ENCODE results near the gene NPC2. TPM values are rescaled to one million over a fixed set of nuclear protein-coding genes. Genes with fewer than 3 reads are reported as not detected.
A peak's percentile ranks its signal among the peaks of the same experiment; 100 is the strongest.

The NPC2 gene
- total and polyA plus RNA-seq, 4 donors = 204 to 389 (median 261) TPM

DNA sequence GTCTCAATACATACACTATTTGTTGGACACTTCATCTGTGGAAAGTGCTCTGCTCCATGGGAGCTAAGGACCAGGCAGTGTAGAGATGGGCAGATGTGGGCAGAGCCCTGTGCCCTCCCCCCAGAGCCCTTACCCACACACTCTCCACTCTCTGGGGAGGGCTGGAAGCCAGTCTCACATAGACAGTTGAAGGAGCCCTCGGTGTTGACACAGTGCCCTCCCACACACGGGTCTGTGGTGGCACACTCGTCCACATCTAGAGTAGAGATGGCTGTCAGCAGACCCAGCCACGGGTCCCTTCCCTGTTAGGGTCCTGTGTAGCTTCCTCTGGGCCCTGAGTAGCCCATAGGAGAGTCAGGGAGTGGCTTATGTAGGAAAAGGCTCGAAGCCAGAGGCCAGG lies 14.7 kb upstream of the NPC2 start:
- intact Hi-C loops (cut with DNase I) = loop anchor here in 1 of 2 donors (10.0 kb wide), 1 partner anchor 207 kb away; the partner anchor contains the start of genes AREL1 and FCF1
- DNase-seq (no peak), ATAC-seq (ENCODE audit: low FRiP score) (no peak)
- H3K4me1 ChIP-seq (ENCODE audit: control insufficient read depth in 1 of 2, insufficient read depth in 2 of 2, low read length in 2 of 2) = peaks cover 0 to 5% of the 10 kb centered on the region in 2 donors
- 37 to 39% methylated on average over 5 of the region's 5 CpGs for WGBS, 2 donors
- H3K36me3 ChIP-seq (ENCODE audit: control insufficient read depth in 1 of 2, insufficient read depth in 2 of 2, low read length in 1 of 2) = peaks cover 0 to 8% of the 10 kb centered on the region in 2 donors
- no peak overlapping the region for H3K4me3 ChIP-seq (ENCODE audit: low read length in 2 of 2)
- no peaks in the 10 kb centered on the region for H3K27me3 ChIP-seq (ENCODE audit: control insufficient read depth in 1 of 2, insufficient read depth in 2 of 2, low read length in 1 of 2)
- H3K9me3 ChIP-seq (ENCODE audit: control insufficient read depth, low read length) = no peaks in the 10 kb centered on the region
- H3K27ac ChIP-seq (ENCODE audit: low read depth in 1 of 2, low read length in 2 of 2) = no peak overlapping the region

DNA sequence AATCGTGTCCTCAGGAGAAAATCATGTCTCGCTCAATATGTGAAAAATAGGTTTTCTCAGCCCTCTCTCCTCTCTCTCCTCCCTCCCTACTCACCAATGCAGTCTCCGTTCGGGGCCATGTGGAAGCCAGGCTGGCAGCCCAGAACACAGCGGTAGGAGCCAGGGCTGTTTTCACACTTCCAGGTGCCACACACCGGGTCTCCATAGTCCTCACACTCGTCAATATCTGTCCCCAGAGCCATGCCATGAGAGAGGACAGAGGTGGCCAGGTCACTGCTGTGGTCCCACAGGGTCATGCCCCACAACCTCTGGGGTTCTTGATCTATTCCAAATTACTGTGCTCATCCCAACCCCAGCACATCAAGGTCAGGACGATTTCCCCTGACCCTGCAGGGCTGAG lies 14.0 kb upstream of the NPC2 start:
- H3K9me3 ChIP-seq (ENCODE audit: control insufficient read depth, low read length) = no peaks in the 10 kb centered on the region
- no peak overlapping the region for H3K27ac ChIP-seq (ENCODE audit: low read depth in 1 of 2, low read length in 2 of 2)
- no peak overlapping the region for H3K4me3 ChIP-seq (ENCODE audit: low read length in 2 of 2)
- ATAC-seq (ENCODE audit: low FRiP score) = no peak
- no peak for DNase-seq
- H3K27me3 ChIP-seq (ENCODE audit: control insufficient read depth in 1 of 2, insufficient read depth in 2 of 2, low read length in 1 of 2) = no peaks in the 10 kb centered on the region
- H3K36me3 ChIP-seq (ENCODE audit: control insufficient read depth in 1 of 2, insufficient read depth in 2 of 2, low read length in 1 of 2) = peaks cover 0 to 8% of the 10 kb centered on the region in 2 donors
- intact Hi-C loops (cut with DNase I) = loop anchor here in 1 of 2 donors (10.0 kb wide), 1 partner anchor 208 kb away; the partner anchor contains the start of genes AREL1 and FCF1
- no peaks in the 10 kb centered on the region for H3K4me1 ChIP-seq (ENCODE audit: control insufficient read depth in 1 of 2, insufficient read depth in 2 of 2, low read length in 2 of 2)
- 59 to 68% methylated on average over 8 of the region's 8 CpGs for WGBS, 2 donors

DNA sequence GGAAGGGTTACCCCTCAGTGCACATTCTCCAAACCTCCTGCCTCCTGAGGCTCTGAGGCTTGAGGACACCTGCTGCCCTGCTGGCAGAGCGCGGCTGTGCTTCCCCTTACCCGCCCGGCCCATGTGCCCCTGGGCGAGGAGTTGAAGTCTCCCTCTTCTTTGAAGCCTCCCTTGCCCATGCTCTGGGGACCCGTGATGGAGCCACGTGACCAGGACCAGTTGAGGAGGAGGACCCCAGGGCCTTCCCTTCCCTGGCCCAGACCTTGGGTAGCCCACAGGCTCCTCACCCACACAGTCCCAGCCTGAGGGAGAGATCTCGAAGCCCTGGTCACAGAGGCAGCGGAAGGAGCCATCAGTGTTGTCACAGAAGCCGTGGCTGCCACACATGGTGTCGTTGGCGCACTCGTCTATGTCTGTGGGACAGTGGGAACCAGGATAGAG lies 13.3 kb upstream of the NPC2 start:
- DNase-seq (peak in 1 of 2 donors; percentile 26), ATAC-seq (ENCODE audit: low FRiP score) (no peak)
- no peak overlapping the region for H3K27ac ChIP-seq (ENCODE audit: low read depth in 1 of 2, low read length in 2 of 2)
- H3K4me1 ChIP-seq (ENCODE audit: control insufficient read depth in 1 of 2, insufficient read depth in 2 of 2, low read length in 2 of 2) = no peaks in the 10 kb centered on the region
- H3K9me3 ChIP-seq (ENCODE audit: control insufficient read depth, low read length) = no peaks in the 10 kb centered on the region
- peaks cover 0 to 8% of the 10 kb centered on the region in 2 donors for H3K36me3 ChIP-seq (ENCODE audit: control insufficient read depth in 1 of 2, insufficient read depth in 2 of 2, low read length in 1 of 2)
- no peaks in the 10 kb centered on the region for H3K27me3 ChIP-seq (ENCODE audit: control insufficient read depth in 1 of 2, insufficient read depth in 2 of 2, low read length in 1 of 2)
- 83% methylated on average over 13 of the region's 13 CpGs for WGBS, 2 donors
- intact Hi-C loops (cut with DNase I) = loop anchor here in 1 of 2 donors (10.0 kb wide), 1 partner anchor 208 kb away; the partner anchor contains the start of genes AREL1 and FCF1
- no peak overlapping the region for H3K4me3 ChIP-seq (ENCODE audit: low read length in 2 of 2)

DNA sequence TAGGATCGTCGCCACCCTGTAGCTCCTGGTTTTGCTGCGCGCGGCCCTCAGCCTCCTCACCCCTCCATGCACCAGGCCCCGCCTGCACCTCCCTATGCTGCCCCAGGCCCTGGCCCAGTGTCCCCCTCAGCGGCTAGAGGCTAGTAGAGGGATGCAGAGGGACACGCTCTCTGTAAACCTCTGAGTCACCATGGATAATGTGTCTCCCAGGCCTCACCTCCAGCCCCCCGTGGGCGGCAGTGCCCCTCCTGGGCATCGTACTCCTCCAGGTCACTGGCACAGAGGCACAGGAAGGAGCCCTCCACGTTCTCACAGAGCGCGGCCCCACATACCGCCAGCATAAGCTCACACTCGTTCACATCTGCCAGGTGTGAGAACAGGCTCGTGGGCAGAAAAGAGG lies 12.7 kb upstream of the NPC2 start:
- peak in 1 of 2 donors; percentile 38 for DNase-seq
- Histone ChIP-seq H3K36me3 (ENCODE audit: control insufficient read depth in 1 of 2, insufficient read depth in 2 of 2, low read length in 1 of 2) (peaks cover 0 to 8% of the 10 kb centered on the region in 2 donors), H3K9me3 (ENCODE audit: control insufficient read depth, low read length) (no peaks in the 10 kb centered on the region), H3K27me3 (ENCODE audit: control insufficient read depth in 1 of 2, insufficient read depth in 2 of 2, low read length in 1 of 2) (no peaks in the 10 kb centered on the region), H3K27ac (ENCODE audit: low read depth in 1 of 2, low read length in 2 of 2) (no peak overlapping the region), H3K4me3 (ENCODE audit: low read length in 2 of 2) (no peak overlapping the region), H3K4me1 (ENCODE audit: control insufficient read depth in 1 of 2, insufficient read depth in 2 of 2, low read length in 2 of 2) (no peaks in the 10 kb centered on the region)
- no peak for ATAC-seq (ENCODE audit: low FRiP score)
- 75 to 83% methylated on average over 17 of the region's 17 CpGs for WGBS, 2 donors
- intact Hi-C loops (cut with DNase I) = loop anchor here in 1 of 2 donors (10.0 kb wide), 1 partner anchor 209 kb away; the partner anchor contains the start of genes AREL1 and FCF1

DNA sequence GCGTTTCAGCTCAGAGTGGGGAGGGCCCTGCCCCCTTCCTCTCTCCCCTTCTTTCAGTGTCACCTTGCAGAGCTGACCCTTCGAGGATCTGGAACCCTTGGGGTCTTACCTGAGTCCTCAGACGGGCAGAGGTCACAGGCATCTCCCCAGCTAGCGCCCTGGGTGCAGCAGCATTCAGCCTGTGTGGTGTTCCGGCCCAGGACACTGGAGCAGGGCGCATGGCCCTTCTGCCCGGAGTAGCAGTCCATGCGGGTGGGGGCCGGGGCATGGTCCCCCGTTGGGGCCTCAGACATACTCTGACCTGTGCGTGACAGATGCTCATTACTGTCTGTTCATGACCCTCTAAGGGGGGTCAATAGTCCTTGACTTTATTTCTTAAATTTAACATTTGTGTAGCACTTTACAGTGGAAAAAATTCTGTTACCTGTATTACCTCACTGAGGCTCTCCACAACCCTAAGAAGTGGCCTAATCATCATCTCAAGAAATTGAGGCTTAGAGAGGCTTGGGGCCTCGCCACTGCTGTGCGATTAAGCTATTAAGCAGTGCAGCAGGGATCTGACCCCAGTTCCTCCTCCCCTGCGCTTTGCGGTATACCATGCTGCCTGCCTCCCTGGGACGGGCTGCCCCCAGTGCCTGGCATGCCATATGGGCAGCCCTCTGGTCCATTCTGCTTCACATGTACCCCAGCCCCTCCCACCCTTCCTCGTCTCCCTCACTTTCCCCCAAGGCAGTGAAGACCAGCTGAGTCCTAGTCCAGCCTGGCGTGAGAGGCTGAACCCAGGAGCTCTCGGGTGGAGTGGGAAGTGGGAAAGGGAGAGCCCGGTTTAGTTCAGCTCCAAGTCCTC lies 12.0 kb upstream of the NPC2 start:
- no peaks in the 10 kb centered on the region for H3K9me3 ChIP-seq (ENCODE audit: control insufficient read depth, low read length)
- DNase-seq (peak in 1 of 2 donors; percentile 34), ATAC-seq (ENCODE audit: low FRiP score) (no peak)
- no peaks in the 10 kb centered on the region for H3K4me1 ChIP-seq (ENCODE audit: control insufficient read depth in 1 of 2, insufficient read depth in 2 of 2, low read length in 2 of 2)
- peaks cover 0 to 14% of the 10 kb centered on the region in 2 donors for H3K36me3 ChIP-seq (ENCODE audit: control insufficient read depth in 1 of 2, insufficient read depth in 2 of 2, low read length in 1 of 2)
- 80 to 83% methylated on average over 19 to 20 of the region's 20 CpGs for WGBS, 2 donors
- no peak overlapping the region for H3K4me3 ChIP-seq (ENCODE audit: low read length in 2 of 2)
- intact Hi-C loops (cut with DNase I) = loop anchor here (5.0 to 10.0 kb wide), 3 partner anchors 102 to 210 kb away; partner anchors contain the start of genes AREL1 (in 2 of the 2) and FCF1 (in 2 of the 2)
- H3K27me3 ChIP-seq (ENCODE audit: control insufficient read depth in 1 of 2, insufficient read depth in 2 of 2, low read length in 1 of 2) = no peaks in the 10 kb centered on the region
- H3K27ac ChIP-seq (ENCODE audit: low read depth in 1 of 2, low read length in 2 of 2) = no peak overlapping the region

DNA sequence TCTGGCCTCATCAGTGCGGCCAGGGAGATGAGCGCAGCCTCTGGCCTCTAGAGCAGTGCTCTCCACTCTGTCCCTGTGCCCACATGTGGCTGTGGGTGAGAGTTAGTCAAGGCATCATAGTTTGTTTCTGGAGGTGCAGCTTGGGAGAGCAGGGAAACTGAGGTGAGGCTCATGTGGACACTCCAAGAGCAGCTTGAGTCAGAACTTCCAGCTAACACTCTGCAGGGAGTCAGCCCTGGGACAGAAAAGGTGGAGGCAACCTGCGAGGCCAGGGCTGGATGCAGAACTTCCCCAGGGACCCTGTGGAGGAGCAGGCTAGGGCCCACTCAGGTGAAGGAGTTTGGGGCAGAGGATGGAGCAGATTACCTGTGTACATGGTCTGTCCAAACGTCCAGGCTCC lies 11.3 kb upstream of the NPC2 start:
- DNase-seq = no peak
- H3K27ac ChIP-seq (ENCODE audit: low read depth in 1 of 2, low read length in 2 of 2) = no peak overlapping the region
- ATAC-seq (ENCODE audit: low FRiP score) = no peak
- peaks cover 0 to 14% of the 10 kb centered on the region in 2 donors for H3K36me3 ChIP-seq (ENCODE audit: control insufficient read depth in 1 of 2, insufficient read depth in 2 of 2, low read length in 1 of 2)
- intact Hi-C loops (cut with DNase I) = loop anchor here (5.0 to 10.0 kb wide), 3 partner anchors 103 to 210 kb away; partner anchors contain the start of genes AREL1 (in 2 of the 2) and FCF1 (in 2 of the 2)
- H3K9me3 ChIP-seq (ENCODE audit: control insufficient read depth, low read length) = no peaks in the 10 kb centered on the region
- 77 to 79% methylated on average over 4 of the region's 4 CpGs for whole genome bisulfite sequencing, 2 donors
- no peak overlapping the region for H3K4me3 ChIP-seq (ENCODE audit: low read length in 2 of 2)
- no peaks in the 10 kb centered on the region for H3K4me1 ChIP-seq (ENCODE audit: control insufficient read depth in 1 of 2, insufficient read depth in 2 of 2, low read length in 2 of 2)
- no peaks in the 10 kb centered on the region for H3K27me3 ChIP-seq (ENCODE audit: control insufficient read depth in 1 of 2, insufficient read depth in 2 of 2, low read length in 1 of 2)

DNA sequence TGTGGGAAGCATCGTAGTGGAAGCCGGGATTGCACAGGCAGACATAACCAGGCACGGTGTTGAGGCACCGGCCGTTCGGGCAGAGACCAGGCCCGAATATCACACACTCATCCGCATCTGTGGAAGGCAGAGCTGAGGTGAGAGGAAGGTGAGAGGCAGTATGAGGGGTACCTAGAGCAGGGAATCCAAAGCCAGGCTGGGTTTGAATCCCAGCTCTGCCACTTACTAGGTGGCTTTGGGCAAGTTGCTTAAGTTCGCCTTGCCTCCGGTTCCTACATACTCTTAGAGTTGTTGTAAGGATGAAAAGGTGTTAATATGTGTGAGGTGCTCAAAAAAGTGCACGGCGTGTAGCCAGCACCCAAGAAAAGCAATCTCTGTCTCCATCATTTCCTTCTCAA lies 10.8 kb upstream of the NPC2 start:
- Histone ChIP-seq H3K27ac (ENCODE audit: low read depth in 1 of 2, low read length in 2 of 2) (no peak overlapping the region), H3K9me3 (ENCODE audit: control insufficient read depth, low read length) (no peaks in the 10 kb centered on the region), H3K27me3 (ENCODE audit: control insufficient read depth in 1 of 2, insufficient read depth in 2 of 2, low read length in 1 of 2) (no peaks in the 10 kb centered on the region), H3K36me3 (ENCODE audit: control insufficient read depth in 1 of 2, insufficient read depth in 2 of 2, low read length in 1 of 2) (peaks cover 0 to 14% of the 10 kb centered on the region in 2 donors), H3K4me3 (ENCODE audit: low read length in 2 of 2) (no peak overlapping the region), H3K4me1 (ENCODE audit: control insufficient read depth in 1 of 2, insufficient read depth in 2 of 2, low read length in 2 of 2) (no peaks in the 10 kb centered on the region)
- 85 to 86% methylated on average over 12 of the region's 12 CpGs for WGBS, 2 donors
- no peak for DNase-seq
- intact Hi-C loops (cut with DNase I) = loop anchor here (5.0 to 10.0 kb wide), 3 partner anchors 103 to 211 kb away; partner anchors contain the start of genes AREL1 (in 2 of the 2) and FCF1 (in 2 of the 2)
- ATAC-seq (ENCODE audit: low FRiP score) = no peak

DNA sequence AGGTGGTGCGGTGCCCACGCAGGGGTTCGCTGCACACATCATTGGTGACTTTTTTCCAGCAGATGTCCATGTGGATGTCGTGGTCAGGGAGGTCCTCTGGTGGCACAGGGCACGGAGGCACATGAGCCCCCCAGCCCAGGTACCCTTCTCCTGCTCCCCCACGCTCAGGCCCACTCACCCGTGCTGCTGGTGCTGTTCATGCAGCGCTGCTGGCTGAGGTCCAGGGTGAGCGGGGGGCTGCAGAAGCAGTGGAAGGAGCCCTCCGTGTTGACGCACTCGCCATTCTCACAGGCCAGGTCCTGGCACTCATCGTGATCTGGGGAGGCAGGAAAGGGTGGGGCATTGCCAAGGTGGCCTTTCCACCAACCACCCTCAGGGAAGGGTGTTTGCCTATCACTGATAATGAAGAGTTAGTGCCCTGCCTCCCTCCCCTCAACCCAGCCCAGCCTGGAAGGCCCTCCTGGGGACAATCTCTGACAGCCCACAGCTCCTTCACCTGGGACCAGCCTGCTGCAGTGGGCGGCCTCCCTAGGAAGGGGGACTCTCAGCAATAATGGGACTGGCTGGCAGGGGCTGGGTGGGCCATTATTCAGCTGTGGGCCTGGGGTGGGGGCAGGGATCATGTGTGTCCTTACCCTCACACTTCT lies 10.3 kb upstream of the NPC2 start:
- Histone ChIP-seq H3K36me3 (ENCODE audit: control insufficient read depth in 1 of 2, insufficient read depth in 2 of 2, low read length in 1 of 2) (peaks cover 0 to 11% of the 10 kb centered on the region in 2 donors), H3K27ac (ENCODE audit: low read depth in 1 of 2, low read length in 2 of 2) (no peak overlapping the region), H3K4me1 (ENCODE audit: control insufficient read depth in 1 of 2, insufficient read depth in 2 of 2, low read length in 2 of 2) (no peaks in the 10 kb centered on the region), H3K4me3 (ENCODE audit: low read length in 2 of 2) (no peak overlapping the region), H3K9me3 (ENCODE audit: control insufficient read depth, low read length) (no peaks in the 10 kb centered on the region), H3K27me3 (ENCODE audit: control insufficient read depth in 1 of 2, insufficient read depth in 2 of 2, low read length in 1 of 2) (no peaks in the 10 kb centered on the region)
- 75% methylated on average over 14 of the region's 14 CpGs for WGBS, 2 donors
- intact Hi-C loops (cut with DNase I) = loop anchor here (5.0 to 10.0 kb wide), 3 partner anchors 104 to 211 kb away; partner anchors contain the start of genes AREL1 (in 2 of the 2) and FCF1 (in 2 of the 2)
- DNase-seq (peak; percentile 47 to 75), ATAC-seq (ENCODE audit: low FRiP score) (no peak)

Data from aorta (tissue), 5 donors.